HG03139 (cell line): ENCODE data around the gene NCR2.

Experiments used
- ATAC-seq: cut with Tn5 transposase; IDR thresholded peaks from one replicate; pipeline ENCODE4 v1.9.1; 2021; ENCODE audit not compliant: unreplicated experiment

The NCR2 gene

DNA sequence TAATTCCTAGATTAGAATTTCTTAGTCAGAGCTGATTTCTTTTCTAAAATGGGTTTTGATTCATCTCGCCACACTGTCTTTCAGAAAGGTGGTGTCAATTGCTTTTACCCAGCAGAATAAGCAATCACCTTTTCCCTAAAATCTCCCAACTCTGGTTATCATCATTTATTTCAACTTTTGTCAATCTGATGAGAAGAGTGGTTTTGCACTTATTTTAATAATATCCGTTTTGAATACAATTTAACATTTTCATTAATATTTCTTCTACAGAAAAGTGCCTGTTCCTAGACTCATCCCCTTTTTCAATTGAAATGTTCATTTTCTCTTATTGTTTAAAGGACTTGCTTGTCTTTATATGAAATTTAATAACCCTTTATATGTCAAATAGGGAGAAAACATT is 8.2 kb upstream of the NCR2 start:
- no peak for ATAC-seq

DNA sequence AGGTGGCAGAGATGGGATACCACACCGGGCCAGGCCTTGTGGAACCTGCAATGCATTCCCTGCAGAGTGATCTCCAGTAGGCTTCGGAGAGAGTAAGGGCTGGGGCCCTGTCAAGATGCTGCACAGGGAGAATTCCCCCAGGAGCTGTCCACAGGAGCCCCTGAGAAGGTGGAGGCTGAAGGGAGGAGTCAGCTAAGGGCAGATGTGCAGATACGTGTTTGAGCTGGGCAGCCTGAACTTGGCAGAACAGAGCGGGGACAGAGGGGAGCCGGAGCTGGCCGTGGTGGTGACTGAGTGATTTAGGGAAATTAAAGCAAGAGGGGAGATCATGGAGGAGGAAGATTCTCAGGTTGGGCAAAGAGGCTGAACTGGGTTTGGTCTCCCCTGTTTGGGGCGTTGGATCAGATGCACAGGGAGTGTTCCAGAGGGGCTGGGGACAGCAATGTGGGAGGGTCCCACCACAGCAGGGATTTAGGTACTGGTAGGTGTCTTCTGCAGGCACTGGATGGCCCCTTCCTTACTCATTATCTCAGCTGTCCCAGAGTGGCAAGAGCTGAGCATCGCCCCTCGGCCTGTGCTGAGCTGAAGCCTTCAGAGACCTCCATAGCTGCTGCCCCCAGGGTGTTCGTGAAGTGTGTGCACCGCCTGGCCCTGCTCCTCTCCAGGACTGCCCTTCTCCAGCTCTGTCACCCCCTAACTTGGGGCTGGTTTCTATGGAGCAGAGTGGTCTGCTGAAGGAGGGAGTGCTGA is 3.8 kb upstream of the NCR2 start:
- no peak for ATAC-seq

- no peak for ATAC-seq
Observed at GRCh38 chr6:41332241-41332640, 3.2 kb upstream of the NCR2 start.

DNA sequence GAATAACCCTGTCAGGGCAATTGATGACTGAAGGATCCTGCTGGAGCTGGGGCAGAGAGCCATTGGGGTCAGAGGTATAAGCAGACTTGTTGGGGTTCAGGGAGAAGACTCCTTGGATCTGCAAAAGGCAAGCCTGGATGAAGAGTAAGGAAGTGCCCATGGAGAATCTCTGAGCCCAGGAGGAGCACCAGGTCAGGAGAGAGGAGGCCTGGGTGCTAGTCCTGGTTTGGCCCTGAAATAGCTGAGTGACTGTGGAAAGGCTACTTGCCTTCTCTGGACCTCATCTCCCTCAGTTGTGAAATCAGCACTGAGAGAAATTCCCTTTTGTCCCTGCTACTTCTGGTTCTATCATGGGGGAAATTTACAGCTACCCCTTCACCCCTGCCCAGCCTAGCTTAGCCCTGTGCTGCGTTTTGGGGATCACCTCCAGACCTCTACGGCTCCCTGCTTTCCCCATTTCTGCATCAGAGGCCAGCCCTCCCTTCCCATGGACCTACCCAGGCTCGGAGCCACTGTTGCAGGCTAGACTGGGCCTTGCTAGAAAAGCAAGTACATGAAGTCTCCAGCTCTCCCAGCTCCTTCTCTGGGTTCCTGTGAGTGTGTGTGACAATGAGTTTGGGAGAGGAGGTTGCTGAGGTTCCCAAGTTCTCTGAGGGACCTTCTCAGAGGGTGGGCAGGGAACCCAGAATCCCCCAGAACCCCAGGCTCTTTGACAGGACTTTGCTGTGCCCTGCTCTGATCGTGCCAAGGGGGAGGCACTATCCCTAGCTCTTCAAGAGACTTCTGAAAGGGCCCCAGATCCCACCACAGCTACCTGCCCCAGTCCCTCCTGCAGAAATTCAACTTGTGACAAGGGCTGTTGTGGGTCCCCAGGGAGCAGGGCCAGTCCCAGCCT is 2.3 kb upstream of the NCR2 start:
- ATAC-seq, result no peak

DNA sequence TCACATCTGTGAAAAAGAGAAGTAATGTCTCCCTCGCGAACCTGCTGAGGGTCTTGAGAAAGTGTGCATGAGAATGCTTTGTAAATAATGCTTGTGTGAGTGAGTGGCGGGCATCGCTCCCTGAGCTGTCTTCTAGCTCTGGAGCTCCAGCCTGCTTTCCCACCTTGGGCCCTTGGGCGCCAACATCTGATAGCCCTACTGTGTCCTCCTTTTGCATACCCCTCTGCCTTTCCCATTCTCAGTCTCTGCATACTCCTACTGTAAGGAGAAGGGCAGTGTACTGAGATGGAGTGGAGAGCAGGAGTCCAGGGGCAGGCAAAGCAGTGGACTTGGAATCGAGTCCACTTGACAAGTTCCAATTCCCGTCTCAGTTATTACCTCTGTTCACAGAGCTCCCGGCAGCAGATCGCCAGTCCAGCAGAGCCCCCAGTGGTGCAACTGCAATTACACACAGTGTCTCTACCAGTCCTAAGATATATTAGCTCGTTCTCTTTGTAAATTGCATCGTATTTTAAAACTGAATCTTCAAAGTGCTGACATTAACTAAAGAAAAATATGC is 847 bp upstream of the NCR2 start:
- no peak for ATAC-seq

DNA sequence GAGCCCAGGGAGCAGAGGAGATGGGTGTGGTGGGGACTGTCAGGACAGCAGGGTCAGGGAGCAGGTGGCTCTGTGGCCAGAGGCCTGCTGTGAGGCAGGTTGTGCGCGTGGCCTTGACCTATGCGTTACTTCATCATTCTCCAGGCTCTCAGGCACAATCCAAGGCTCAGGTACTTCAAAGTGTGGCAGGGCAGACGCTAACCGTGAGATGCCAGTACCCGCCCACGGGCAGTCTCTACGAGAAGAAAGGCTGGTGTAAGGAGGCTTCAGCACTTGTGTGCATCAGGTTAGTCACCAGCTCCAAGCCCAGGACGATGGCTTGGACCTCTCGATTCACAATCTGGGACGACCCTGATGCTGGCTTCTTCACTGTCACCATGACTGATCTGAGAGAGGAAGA is 535 bp downstream of the NCR2 start:
- no peak for ATAC-seq

- no peak for ATAC-seq
Observed at GRCh38 chr6:41336824-41337223, 1.4 kb downstream of the NCR2 start.

DNA sequence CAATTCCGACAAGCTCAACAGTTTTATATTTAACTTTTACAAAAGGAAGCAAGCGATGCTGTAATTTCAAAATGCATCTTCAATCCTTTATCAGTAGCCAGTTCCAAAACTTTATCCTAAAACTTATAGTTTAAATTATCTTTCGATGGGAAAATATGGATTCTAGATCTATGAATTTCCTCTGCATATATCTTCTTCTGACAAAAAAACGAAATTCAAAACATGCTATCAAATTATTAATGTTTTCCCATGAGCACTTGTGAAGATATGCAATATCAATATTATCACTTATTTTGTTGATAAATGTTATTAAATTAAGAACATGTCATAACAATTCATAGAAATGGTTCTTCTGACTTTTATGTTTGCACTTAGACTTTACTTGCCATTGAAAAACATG is 2.3 kb downstream of the NCR2 start:
- no peak for ATAC-seq

GRCh38 chr6:41338659-41339058 is 3.3 kb downstream of the NCR2 start:
- ATAC-seq, result no peak

GRCh38 chr6:41341580-41341979 is 6.2 kb downstream of the NCR2 start:
- ATAC-seq, result no peak

DNA sequence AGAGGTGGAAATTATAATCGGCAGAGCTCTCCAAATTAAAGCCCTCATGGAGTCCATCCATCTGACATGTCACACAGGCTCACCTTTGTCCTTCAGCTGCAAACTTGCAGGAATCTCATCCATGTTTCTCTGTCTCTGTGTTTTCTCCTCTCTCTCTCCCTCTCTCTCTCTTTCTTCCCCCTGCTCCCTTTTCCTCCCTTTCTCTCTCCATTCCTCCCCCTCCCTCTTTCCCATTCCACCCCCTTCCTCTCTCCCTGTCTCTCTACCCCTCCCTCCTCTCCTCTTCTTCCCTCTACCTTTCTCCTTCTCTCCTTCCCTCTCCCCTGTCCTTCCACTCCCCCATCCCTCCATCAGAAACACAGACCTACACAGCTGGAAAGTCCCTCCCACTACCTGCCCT is 6.8 kb downstream of the NCR2 start:
- no peak for ATAC-seq

DNA sequence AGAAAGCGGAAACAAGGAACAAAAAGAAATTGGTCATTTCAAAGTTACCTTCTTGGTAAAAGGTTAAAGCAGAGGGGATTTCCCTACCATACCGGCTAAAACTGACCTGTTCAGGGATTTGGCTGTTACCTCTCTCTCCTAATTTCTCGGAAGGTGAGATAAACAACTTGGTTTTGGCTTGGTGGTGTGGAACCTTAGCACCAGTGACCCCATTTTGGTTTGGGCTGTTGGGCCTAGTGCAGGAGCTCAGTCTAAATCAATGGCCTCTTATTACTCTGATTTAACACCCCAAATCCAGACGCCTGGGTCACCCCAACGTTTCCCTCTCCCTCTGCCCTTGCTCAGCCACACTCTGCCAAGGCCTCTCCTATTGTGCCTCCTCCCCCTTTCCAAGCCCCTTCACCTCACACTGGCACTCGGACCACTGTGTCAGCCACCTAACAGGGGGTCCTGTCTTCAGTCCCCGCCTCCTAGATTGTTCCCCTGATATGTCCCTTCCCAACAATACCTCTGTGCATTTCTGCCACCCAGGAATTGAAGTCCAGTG is 8.3 kb downstream of the NCR2 start:
- no peak for ATAC-seq

GRCh38 chr6:41344876-41345275 is 9.5 kb downstream of the NCR2 start:
- ATAC-seq, result no peak

DNA sequence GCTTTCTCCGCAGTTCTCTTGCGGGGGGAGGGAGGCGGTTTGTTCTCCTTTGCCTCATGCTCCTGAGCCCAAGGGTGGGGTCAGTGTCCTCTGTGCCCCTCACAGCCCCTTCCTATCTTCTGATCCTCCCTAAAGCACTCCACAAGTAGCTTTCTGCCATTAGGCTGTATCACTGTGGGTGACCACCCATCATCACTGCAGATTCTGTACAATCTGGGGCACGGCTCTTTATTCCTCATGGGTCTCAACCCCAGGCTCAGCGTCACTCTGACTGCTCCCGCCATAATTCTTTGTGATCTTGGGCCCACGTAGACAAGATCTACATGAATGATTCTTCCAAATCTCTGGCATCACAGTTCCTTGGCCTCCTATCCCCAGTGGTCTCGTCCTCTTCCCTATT is 10.5 kb downstream of the NCR2 start:
- no peak for ATAC-seq

DNA sequence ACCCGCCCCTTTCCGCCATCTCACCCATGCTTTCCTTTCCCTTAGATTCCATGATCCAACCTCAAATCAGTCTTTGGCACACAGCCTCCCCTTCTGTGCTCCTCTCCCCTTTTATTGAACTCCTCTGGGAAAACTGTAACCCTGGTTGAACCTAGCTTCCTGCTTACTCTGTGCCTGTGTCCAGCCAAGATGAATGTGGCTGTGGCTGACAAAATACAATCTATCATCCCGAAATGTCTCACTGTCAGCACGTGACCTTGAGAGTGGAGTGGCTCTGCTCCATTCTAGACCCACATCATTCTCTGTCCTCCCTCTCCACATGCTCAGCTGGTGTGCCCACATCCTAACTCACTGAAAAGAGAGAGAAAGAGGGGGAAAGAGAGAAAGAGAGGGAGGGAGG is 11.0 kb downstream of the NCR2 start:
- no peak for ATAC-seq

GRCh38 chr6:41347378-41348050 is 12.1 kb downstream of the NCR2 start:
- ATAC-seq, result no peak

GRCh38 chr6:41348934-41349333 is 13.5 kb downstream of the NCR2 start:
- ATAC-seq, result no peak

DNA sequence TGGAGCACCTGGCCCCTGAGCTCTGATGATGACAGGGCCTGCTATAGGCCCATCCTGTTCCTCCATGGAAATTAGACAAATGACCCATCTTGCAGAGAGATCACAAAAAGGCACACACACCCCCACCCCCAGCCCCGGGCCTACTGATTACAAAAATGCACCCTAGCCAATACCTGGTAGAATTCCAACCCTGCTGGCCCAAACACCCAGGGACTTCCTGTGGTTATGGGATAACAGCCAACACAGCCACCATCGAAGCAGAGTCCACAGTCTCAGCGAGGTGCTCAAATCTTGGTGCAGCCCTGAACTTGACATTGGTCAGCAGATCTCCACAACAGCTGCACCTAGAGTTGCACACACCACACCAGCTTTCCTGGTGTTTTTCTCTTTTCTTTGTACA is 17.0 kb downstream of the NCR2 start:
- no peak for ATAC-seq

DNA sequence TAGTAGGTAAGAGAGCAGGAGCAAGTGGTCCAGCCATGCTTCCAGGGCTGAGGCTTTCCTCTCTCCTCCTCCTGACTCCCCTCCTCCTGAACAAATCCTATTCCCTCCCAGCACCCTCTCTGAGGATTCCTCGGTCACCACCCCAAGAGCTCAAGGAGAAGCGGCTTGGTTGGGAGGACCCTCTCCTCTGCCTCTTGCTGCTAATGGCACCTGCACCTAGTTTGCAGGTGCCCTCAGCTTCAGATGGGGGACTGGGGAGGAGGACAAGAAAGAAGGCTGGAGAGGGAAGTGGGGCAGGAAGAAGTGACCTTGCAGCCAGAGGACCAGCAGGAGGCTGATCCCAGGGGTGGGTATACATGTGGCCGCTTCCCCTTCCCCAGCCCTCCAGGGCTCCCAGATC is 17.5 kb downstream of the NCR2 start:
- ATAC-seq, result no peak

- no peak for ATAC-seq
Observed at GRCh38 chr6:41353333-41353732, 17.9 kb downstream of the NCR2 start.

GRCh38 chr6:41355952-41356351 is 20.5 kb downstream of the NCR2 start:
- no peak for ATAC-seq
